ENCODE results near the gene WDR62. TPM values are rescaled to one million over a fixed set of nuclear protein-coding genes. Genes with fewer than 3 reads are reported as not detected.
A peak's percentile ranks its signal among the peaks of the same experiment; 100 is the strongest.

WDR62 gene
- total RNA-seq, 2 donors from 2014 or later: 23.5 to 34.4 TPM

DNA sequence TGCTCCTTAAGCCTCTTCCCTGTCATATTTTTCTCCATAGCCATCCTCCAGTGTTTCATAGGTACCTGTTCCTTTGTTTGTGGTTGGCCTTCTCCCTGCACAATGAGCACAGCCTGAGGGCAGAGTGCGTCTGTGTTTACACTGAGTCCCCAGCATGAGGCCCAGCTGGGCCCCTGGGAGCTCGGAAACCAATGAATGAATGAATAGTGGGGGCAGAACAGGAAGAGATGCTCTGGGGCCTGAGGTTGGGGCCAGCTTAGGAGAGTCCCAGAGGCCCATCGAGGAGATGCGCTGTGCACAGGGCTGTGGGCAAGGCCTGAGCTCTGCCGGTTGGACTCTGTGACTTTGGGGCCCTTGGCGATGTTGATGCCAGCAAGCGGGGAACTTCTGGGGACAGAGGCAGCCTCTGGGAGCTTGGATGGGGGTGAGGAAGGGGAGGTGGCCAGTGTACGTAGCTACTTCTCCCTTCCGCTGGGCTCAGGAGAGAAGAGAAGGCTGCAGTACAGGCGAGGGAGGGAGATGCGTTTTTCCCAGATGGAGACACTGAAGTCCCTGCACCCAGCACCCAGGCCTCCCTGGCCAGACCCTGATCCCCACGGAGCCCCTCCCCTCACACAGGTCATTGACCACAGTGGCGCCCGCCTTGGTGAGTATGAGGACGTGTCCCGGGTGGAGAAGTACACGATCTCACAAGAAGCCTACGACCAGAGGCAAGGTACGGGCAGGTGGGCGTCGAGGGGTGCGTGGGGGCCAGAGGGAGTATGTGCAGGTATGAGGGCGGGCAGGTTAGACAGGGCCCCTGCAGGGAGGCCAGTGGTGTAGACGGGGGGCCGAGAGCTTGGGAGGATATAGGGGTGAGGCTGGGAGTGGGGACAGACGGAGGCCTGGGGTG lies 65.6 kb downstream of the WDR62 start:
- Mint-ChIP-seq H3K27me3 (ENCODE audit: insufficient read depth) (no peaks in the 10 kb centered on the region), H3K27ac (no peak overlapping the region)

DNA sequence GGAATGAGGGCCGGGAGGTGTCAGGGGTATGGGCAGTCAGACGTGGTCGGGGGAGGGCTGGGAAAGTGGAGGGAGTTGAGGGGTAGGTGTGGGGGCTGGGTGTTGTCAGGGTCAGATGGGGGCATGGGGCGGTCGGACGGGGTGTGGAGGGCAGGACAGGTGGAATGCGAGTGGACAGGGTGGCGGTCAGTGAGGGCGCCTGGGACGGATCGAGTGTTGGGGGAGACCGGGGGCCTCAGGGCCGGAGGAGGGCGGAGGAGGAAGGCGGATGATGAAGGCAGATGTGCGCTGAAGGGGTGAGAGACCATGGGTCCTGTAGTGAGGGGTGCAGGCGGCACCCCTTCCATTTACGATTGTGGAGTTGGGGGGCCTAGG lies 66.3 kb downstream of the WDR62 start:
- Mint-ChIP-seq H3K27ac (no peak overlapping the region), H3K36me3 (ENCODE audit: low read depth) (peaks cover 66% of the 10 kb centered on the region), H3K27me3 (ENCODE audit: insufficient read depth) (no peaks in the 10 kb centered on the region), H3K9me3 (no peaks in the 10 kb centered on the region), H3K4me3 (no peak overlapping the region), H3K4me1 (peaks cover 10% of the 10 kb centered on the region)
- no peaks in the 10 kb centered on the region for H3K9me3 ChIP-seq (ENCODE audit: control insufficient read depth, low read length)
- WGBS, 2 experiments (ENCODE audit: insufficient coverage in 1 of 2, insufficient read length in 1 of 2): 95 to 100% methylated on average over 11 to 18 of the region's 18 CpGs
- H3K27me3 ChIP-seq (ENCODE audit: control insufficient read depth, insufficient read depth, low read length, poor library complexity, severe bottlenecking): no peaks in the 10 kb centered on the region
- H3K36me3 ChIP-seq (ENCODE audit: control insufficient read depth, insufficient read depth, low read length): peaks cover 63% of the 10 kb centered on the region
- H3K9ac ChIP-seq (ENCODE audit: extremely low read depth, low read length, poor library complexity, severe bottlenecking): no peak overlapping the region
- TF ChIP-seq, protein P1, sequence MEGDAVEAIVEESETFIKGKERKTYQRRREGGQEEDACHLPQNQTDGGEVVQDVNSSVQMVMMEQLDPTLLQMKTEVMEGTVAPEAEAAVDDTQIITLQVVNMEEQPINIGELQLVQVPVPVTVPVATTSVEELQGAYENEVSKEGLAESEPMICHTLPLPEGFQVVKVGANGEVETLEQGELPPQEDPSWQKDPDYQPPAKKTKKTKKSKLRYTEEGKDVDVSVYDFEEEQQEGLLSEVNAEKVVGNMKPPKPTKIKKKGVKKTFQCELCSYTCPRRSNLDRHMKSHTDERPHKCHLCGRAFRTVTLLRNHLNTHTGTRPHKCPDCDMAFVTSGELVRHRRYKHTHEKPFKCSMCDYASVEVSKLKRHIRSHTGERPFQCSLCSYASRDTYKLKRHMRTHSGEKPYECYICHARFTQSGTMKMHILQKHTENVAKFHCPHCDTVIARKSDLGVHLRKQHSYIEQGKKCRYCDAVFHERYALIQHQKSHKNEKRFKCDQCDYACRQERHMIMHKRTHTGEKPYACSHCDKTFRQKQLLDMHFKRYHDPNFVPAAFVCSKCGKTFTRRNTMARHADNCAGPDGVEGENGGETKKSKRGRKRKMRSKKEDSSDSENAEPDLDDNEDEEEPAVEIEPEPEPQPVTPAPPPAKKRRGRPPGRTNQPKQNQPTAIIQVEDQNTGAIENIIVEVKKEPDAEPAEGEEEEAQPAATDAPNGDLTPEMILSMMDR (conservative IDR thresholded peaks at IDR 0.05): no peak
- no peak overlapping the region for H3K4me3 ChIP-seq (ENCODE audit: low read length)
- no peak overlapping the region for H3K27ac ChIP-seq (ENCODE audit: low read depth, low read length)
- DNase-seq: no peak
- no peaks in the 10 kb centered on the region for H3K4me1 ChIP-seq (ENCODE audit: control insufficient read depth, insufficient read depth, low read length)

More for the DNA sequence above, 65.6 kb downstream of the WDR62 start:
- Histone ChIP-seq H3K4me1 (ENCODE audit: control insufficient read depth, insufficient read depth, low read length) (no peaks in the 10 kb centered on the region), H3K9me3 (ENCODE audit: control insufficient read depth, low read length) (no peaks in the 10 kb centered on the region), H3K27me3 (ENCODE audit: control insufficient read depth, insufficient read depth, low read length, poor library complexity, severe bottlenecking) (no peaks in the 10 kb centered on the region), H3K4me3 (ENCODE audit: low read length) (no peak overlapping the region), H3K36me3 (ENCODE audit: control insufficient read depth, insufficient read depth, low read length) (peaks cover 57% of the 10 kb centered on the region), H3K9ac (ENCODE audit: extremely low read depth, low read length, poor library complexity, severe bottlenecking) (no peak overlapping the region), H3K27ac (ENCODE audit: low read depth, low read length) (peak overlapping the region; percentile 32)
- TF ChIP-seq, protein P1 (conservative IDR thresholded peaks at IDR 0.05): no peak
- H3K4me1 Mint-ChIP-seq: peaks cover 10% of the 10 kb centered on the region
- DNase-seq: no peak
- peaks cover 60% of the 10 kb centered on the region for H3K36me3 Mint-ChIP-seq (ENCODE audit: low read depth)
- no peak overlapping the region for H3K4me3 Mint-ChIP-seq
- WGBS, 2 experiments (ENCODE audit: insufficient coverage in 1 of 2, insufficient read length in 1 of 2): 87 to 92% methylated on average over 13 to 26 of the region's 26 CpGs
- H3K9me3 Mint-ChIP-seq: no peaks in the 10 kb centered on the region

DNA sequence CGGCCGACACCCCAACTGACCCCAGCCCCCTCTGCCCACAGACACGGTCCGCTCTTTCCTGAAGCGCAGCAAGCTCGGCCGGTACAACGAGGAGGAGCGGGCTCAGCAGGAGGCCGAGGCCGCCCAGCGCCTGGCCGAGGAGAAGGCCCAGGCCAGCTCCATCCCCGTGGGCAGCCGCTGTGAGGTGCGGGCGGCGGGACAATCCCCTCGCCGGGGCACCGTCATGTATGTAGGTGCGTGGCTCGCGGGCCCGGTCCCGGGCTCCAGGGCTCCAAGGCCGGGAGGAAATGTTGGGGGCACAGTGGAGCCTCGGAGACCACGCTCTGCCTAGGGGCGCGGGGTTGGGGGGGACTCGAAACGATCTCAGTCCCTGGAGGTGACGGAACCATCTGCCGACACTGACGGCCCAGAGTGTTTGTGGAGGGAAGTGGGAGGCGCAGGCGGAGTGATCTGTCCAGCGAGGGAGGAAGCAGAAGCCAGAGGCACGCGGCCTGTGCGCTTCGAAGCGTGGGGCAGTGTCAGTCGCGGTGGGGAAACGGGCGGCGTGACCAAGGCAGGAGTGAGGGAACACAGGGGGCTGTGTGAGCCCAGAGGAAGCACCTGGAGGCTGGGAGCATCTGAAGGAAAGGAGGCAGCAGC lies 66.9 kb downstream of the WDR62 start:
- Mint-ChIP-seq H3K27ac (peak overlapping the region; percentile 52), H3K36me3 (ENCODE audit: low read depth) (peaks cover 64% of the 10 kb centered on the region), H3K9me3 (no peaks in the 10 kb centered on the region), H3K4me1 (peaks cover 6% of the 10 kb centered on the region), H3K4me3 (no peak overlapping the region), H3K27me3 (ENCODE audit: insufficient read depth) (no peaks in the 10 kb centered on the region)
- TF ChIP-seq, protein P1 (conservative IDR thresholded peaks at IDR 0.05): no peak
- no peaks in the 10 kb centered on the region for H3K27me3 ChIP-seq (ENCODE audit: control insufficient read depth, insufficient read depth, low read length, poor library complexity, severe bottlenecking)
- H3K36me3 ChIP-seq (ENCODE audit: control insufficient read depth, insufficient read depth, low read length): peaks cover 57% of the 10 kb centered on the region
- no peaks in the 10 kb centered on the region for H3K9me3 ChIP-seq (ENCODE audit: control insufficient read depth, low read length)
- no peak overlapping the region for H3K4me3 ChIP-seq (ENCODE audit: low read length)
- no peak overlapping the region for H3K27ac ChIP-seq (ENCODE audit: low read depth, low read length)
- WGBS, 2 experiments (ENCODE audit: insufficient coverage in 1 of 2, insufficient read length in 1 of 2): 94 to 97% methylated on average over 34 to 49 of the region's 49 CpGs
- DNase-seq: no peak
- H3K4me1 ChIP-seq (ENCODE audit: control insufficient read depth, insufficient read depth, low read length): no peaks in the 10 kb centered on the region
- H3K9ac ChIP-seq (ENCODE audit: extremely low read depth, low read length, poor library complexity, severe bottlenecking): no peak overlapping the region
